OCI-LY1 (cell line): ENCODE measurements around the gene WDR31.
"Not testable (repeated sequence)": the region's sequence is repeated elsewhere in the genome, so short reads cannot be mapped to it uniquely, and the experiment has no call there.

Experiments
- H2AFZ ChIP-seq: fragments of 200-600 bp; sonication (generic), shearing (Covaris generic); 2 replicates; pipeline ENCODE4 v1.6.0; 2014; ENCODE audit warnings: antibody characterized with exemption, mild to moderate bottlenecking, low read length
- H3F3A ChIP-seq: fragments of 200-600 bp; sonication (generic), shearing (Covaris generic); 2 replicates; pipeline ENCODE4 v1.6.0; 2014; ENCODE audit warnings: mild to moderate bottlenecking, antibody characterized with exemption, low read length, moderate library complexity; ENCODE audit not compliant: insufficient read depth
- H3K27ac ChIP-seq: fragments of 200-600 bp; sonication (generic); 2 replicates; pipeline ENCODE4 v1.5.1; 2014; ENCODE audit warnings: low read length, mixed run types, mild to moderate bottlenecking, low read depth; ENCODE audit not compliant: poor library complexity, severe bottlenecking
- H3K27me3 ChIP-seq: fragments of 200-600 bp; sonication (generic); 2 replicates; pipeline ENCODE4 v1.6.0; 2014; ENCODE audit warnings: antibody characterized with exemption, mild to moderate bottlenecking, low read length, moderate library complexity; ENCODE audit not compliant: insufficient read depth
- H3K36me3 ChIP-seq: fragments of 200-600 bp; sonication (generic); 2 replicates; pipeline ENCODE4 v1.6.1; 2014; ENCODE audit warnings: mild to moderate bottlenecking, antibody characterized with exemption, low read length, moderate library complexity, mixed read lengths; ENCODE audit not compliant: insufficient read depth
- H3K4me1 ChIP-seq: fragments of 200-600 bp; sonication (generic); 2 replicates; pipeline ENCODE4 v1.5.1; 2014; ENCODE audit warnings: mild to moderate bottlenecking, low read length, moderate library complexity; ENCODE audit not compliant: insufficient read depth, severe bottlenecking
- H3K4me2 ChIP-seq: fragments of 200-600 bp; sonication (generic), shearing (Covaris generic); 2 replicates; pipeline ENCODE4 v1.6.1; 2014; ENCODE audit warnings: low read length
- H3K4me3 ChIP-seq: fragments of 200-600 bp; sonication (generic); 2 replicates; pipeline ENCODE4 v1.5.1; 2014; ENCODE audit warnings: low read length, low read depth, mild to moderate bottlenecking, mixed read lengths; ENCODE audit not compliant: poor library complexity, severe bottlenecking
- H3K79me2 ChIP-seq: fragments of 200-600 bp; shearing (Covaris generic); 2 replicates; pipeline ENCODE4 v1.6.1; 2016; ENCODE audit warnings: mixed run types, low read length, mixed read lengths; ENCODE audit not compliant: insufficient read depth
- H3K9ac ChIP-seq: fragments of 200-600 bp; sonication (generic), shearing (Covaris generic); 2 replicates; pipeline ENCODE4 v1.6.1; 2014; ENCODE audit warnings: mild to moderate bottlenecking, low read length, mixed read lengths
- H3K9me2 ChIP-seq: fragments of 200-600 bp; sonication (generic), shearing (Covaris generic); 2 replicates; pipeline ENCODE4 v1.6.1; 2014; ENCODE audit warnings: low read depth, mild to moderate bottlenecking, low read length, mixed read lengths
- H3K9me3 ChIP-seq: fragments of 200-600 bp; shearing (Covaris generic); 2 replicates; pipeline ENCODE4 v1.6.1; 2014; ENCODE audit warnings: low read length, mixed read lengths
- H4K20me1 ChIP-seq: fragments of 200-600 bp; sonication (generic), shearing (Covaris generic); 2 replicates; pipeline ENCODE4 v1.6.0; 2016; ENCODE audit warnings: mild to moderate bottlenecking, low read length; ENCODE audit not compliant: insufficient read depth
- EZH2 ChIP-seq: fragments of 200-600 bp; sonication (generic), shearing (Covaris generic); IDR thresholded peaks from 2 replicates; pipeline ENCODE4 v1.8.0; 2017; ENCODE audit warnings: borderline replicate concordance, mixed run types, mild to moderate bottlenecking, antibody characterized with exemption, low read length, moderate library complexity, mixed read lengths
- TF ChIP-seq, protein P1 (sequence below): fragments of 200-600 bp; sonication (generic), shearing (Covaris generic); IDR thresholded peaks from 2 replicates; pipeline ENCODE4 v1.5.1; 2017; ENCODE audit warnings: mild to moderate bottlenecking, antibody characterized with exemption, low read length, moderate library complexity, mixed read lengths

Gene WDR31

DNA sequence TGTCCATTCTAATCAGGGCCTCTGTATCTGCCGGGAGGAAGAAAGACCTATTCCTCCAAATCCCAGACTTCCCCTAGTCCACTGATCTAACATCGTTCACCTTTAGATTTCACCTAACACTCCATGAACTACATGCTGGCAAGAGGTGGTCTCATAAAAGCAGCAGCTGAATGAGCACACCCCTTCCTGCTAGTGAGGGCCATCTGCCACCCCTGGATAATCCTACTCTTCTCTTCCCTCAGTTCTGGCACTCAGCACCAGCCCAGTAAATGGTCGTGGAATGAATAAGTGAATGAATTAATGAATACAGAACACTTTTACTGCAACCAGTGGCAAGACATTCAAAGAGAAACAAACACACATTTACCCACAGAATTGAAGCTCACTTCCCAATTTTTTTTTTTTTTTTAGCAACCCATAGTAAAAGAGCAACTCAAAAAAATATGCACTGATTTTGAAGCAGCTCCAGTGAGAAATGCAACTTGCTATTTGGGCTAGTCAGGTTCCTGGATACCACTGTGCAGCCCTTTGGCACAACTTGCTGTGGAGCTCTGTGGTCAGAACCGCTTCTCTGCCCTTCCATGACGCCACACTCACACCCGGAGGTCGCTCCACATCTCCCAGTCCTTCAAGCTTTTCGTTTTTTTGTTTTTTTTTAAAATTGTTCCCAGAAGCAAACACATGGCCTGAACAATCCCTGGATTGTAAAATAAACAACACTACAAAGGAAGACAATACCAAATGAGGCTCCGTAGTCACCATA, 43.1 kb downstream of the WDR31 start:
- TF ChIP-seq EZH2: no peak
- TF ChIP-seq, protein P1, sequence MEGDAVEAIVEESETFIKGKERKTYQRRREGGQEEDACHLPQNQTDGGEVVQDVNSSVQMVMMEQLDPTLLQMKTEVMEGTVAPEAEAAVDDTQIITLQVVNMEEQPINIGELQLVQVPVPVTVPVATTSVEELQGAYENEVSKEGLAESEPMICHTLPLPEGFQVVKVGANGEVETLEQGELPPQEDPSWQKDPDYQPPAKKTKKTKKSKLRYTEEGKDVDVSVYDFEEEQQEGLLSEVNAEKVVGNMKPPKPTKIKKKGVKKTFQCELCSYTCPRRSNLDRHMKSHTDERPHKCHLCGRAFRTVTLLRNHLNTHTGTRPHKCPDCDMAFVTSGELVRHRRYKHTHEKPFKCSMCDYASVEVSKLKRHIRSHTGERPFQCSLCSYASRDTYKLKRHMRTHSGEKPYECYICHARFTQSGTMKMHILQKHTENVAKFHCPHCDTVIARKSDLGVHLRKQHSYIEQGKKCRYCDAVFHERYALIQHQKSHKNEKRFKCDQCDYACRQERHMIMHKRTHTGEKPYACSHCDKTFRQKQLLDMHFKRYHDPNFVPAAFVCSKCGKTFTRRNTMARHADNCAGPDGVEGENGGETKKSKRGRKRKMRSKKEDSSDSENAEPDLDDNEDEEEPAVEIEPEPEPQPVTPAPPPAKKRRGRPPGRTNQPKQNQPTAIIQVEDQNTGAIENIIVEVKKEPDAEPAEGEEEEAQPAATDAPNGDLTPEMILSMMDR: no peak
- no peaks in the 10 kb centered on the region for H3F3A ChIP-seq
- H4K20me1 ChIP-seq: no peaks in the 10 kb centered on the region
- no peak overlapping the region for H3K27ac ChIP-seq
- H2AFZ ChIP-seq: no peak overlapping the region
- no peaks in the 10 kb centered on the region for H3K4me1 ChIP-seq
- H3K27me3 ChIP-seq: peaks cover 4% of the 10 kb centered on the region
- no peaks in the 10 kb centered on the region for H3K9me3 ChIP-seq
- peaks cover 22% of the 10 kb centered on the region for H3K36me3 ChIP-seq
- H3K9ac ChIP-seq: no peak overlapping the region
- no peak overlapping the region for H3K4me3 ChIP-seq
- no peak overlapping the region for H3K4me2 ChIP-seq
- no peaks in the 10 kb centered on the region for H3K9me2 ChIP-seq
- H3K79me2 ChIP-seq: no peaks in the 10 kb centered on the region

DNA sequence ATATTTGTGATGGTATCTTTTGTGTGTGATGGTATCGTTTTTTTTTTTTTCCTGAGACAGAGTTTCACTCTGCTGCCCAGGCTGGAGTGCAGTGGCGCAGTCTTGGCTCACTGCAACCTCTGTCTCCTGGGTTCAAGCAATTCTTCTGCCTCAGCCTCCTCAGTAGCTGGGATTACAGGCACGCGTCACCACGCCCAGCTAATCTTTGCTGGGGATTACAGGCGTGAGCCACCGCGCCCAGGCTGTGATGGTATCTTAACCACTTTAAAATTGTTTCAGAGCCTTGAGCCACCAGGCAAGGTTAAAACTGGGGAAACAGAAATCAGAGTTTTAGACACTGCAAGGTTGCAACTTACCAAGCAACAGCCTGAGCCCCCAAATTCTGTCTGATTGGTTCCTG, 43.8 kb downstream of the WDR31 start:
- not testable (repeated sequence) for H2AFZ ChIP-seq, H3F3A ChIP-seq, H3K79me2 ChIP-seq, H3K9ac ChIP-seq, H3K27me3 ChIP-seq, H4K20me1 ChIP-seq, H3K27ac ChIP-seq, H3K4me3 ChIP-seq, H3K9me2 ChIP-seq, H3K4me1 ChIP-seq, H3K9me3 ChIP-seq, H3K4me2 ChIP-seq
- H3K36me3 ChIP-seq: peaks cover 29% of the 10 kb centered on the region

DNA sequence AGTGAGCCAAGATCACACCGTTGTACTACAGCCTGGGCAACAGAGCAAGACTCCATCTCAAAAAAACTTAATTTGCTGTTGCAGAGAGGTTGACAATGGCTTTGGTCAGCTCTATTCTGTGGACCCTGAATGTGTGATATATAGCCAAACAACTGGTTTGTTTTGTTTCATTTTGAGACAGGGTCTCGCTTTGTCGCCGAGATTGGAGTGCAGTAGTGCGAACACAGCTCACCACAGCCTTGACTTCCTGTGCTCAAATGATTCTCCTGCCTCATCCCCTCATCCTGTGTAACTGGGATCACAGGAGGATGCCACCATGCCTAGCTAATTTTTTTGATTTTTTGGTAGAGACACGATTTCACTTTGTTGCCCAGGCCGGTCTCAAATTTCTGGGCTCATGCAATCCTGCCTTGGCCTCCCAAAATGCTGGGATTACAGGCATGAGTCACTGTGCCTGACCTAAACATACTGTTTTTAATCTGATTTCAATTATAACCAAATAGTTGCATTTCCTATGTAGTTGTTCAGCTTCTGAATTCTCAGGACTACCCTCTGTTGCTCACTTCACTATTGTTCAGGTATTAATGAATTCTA, 46.7 kb downstream of the WDR31 start:
- Histone ChIP-seq H3K9me2 (no peaks in the 10 kb centered on the region), H3K9ac (no peak overlapping the region), H3K9me3 (no peaks in the 10 kb centered on the region), H4K20me1 (no peaks in the 10 kb centered on the region), H3K4me3 (no peak overlapping the region), H2AFZ (no peak overlapping the region), H3K27me3 (no peaks in the 10 kb centered on the region; the same call in 1 of the 2 replicates), H3K4me2 (no peak overlapping the region), H3K27ac (no peak overlapping the region), H3F3A (no peaks in the 10 kb centered on the region; the same call in 1 of the 2 replicates), H3K79me2 (no peaks in the 10 kb centered on the region), H3K36me3 (peaks cover 58% of the 10 kb centered on the region), H3K4me1 (no peaks in the 10 kb centered on the region)
- no peak for TF ChIP-seq EZH2
- TF ChIP-seq, protein P1: no peak
